Muscle of back (tissue), 11 donors: ENCODE measurements around the gene SHC1. TPM values are rescaled to one million over a fixed set of nuclear protein-coding genes. Genes with fewer than 3 reads are reported as not detected.
"Not testable (repeated sequence)": the region's sequence is repeated elsewhere in the genome, so short reads cannot be mapped to it uniquely, and the experiment has no call there.

Experiments used
- DNase-seq, 3 donors: peaks; one replicate each; pipeline versions ENCODE4 v3.0.0 to v3.0.0-alpha.2; 2013
- polyA plus RNA-seq, 10 donors: library from polyadenylated mRNA; unstranded; fragments of 120-200 nt; gene quantifications; one replicate each; pipeline ENCODE4 v1.2.1, GENCODE V29; 2013; ENCODE audit not compliant: insufficient read length in 10 of 10

The SHC1 gene
- polyA plus RNA-seq, 10 donors: 76.6 to 116 (median 85.6) TPM

- DNase-seq: no peak
These were observed 27.7 kb upstream of the SHC1 start for GRCh38 chr1:154998201-154998780.

- DNase-seq: no peak
These were observed 26.6 kb upstream of the SHC1 start for GRCh38 chr1:154996966-154997701.

- peak; percentile 58 to 72 (median 66) for DNase-seq
These were observed 24.9 kb upstream of the SHC1 start for GRCh38 chr1:154995301-154995983.

GRCh38 chr1:154994591-154994990 lies 24.0 kb upstream of the SHC1 start:
- DNase-seq: no peak

- DNase-seq: no peak
These were observed 23.7 kb upstream of the SHC1 start for GRCh38 chr1:154994269-154994587.

GRCh38 chr1:154993572-154994268 lies 23.2 kb upstream of the SHC1 start, which contains the start of gene LENEP:
LENEP (plus strand) TSS chr1:154993586; CDS start chr1:154993608, 22 bp downstream.
- DNase-seq: no peak

- DNase-seq: no peak
These were observed 22.4 kb upstream of the SHC1 start for GRCh38 chr1:154992721-154993571.

- no peak for DNase-seq
These were observed 19.7 kb upstream of the SHC1 start for GRCh38 chr1:154990276-154990675.

- DNase-seq: no peak
These were observed 18.8 kb upstream of the SHC1 start for GRCh38 chr1:154989195-154989860.

GRCh38 chr1:154988058-154988954 lies 17.8 kb upstream of the SHC1 start:
- no peak for DNase-seq

- DNase-seq: no peak
These were observed 16.8 kb upstream of the SHC1 start for GRCh38 chr1:154987326-154987725.

GRCh38 chr1:154986736-154987135 lies 16.2 kb upstream of the SHC1 start:
- DNase-seq: not testable (repeated sequence)

- no peak for DNase-seq
These were observed 13.4 kb upstream of the SHC1 start for GRCh38 chr1:154983776-154984466.

GRCh38 chr1:154982897-154983648 lies 12.5 kb upstream of the SHC1 start, which contains the start of gene FLAD1:
FLAD1 (plus strand) TSS chr1:154983344; CDS start chr1:154983695, 351 bp downstream.
- DNase-seq: peak; percentile 98 to 100 (median 99)

- DNase-seq: no peak
These were observed 11.8 kb upstream of the SHC1 start for GRCh38 chr1:154982341-154982740.

GRCh38 chr1:154978360-154978759 lies 7.8 kb upstream of the SHC1 start:
- no peak for DNase-seq

- DNase-seq: not testable (repeated sequence)
These were observed 7.2 kb upstream of the SHC1 start for GRCh38 chr1:154977762-154978161.

GRCh38 chr1:154975409-154976059 lies 5.0 kb upstream of the SHC1 start:
- DNase-seq: peak in 2 of 3 donors; percentile 62 to 81
